Central memory CD4-positive, alpha-beta T cell (primary cell): Measurements from ENCODE around the gene PEX26.
"Not testable (repeated sequence)": the region's sequence is repeated elsewhere in the genome, so short reads cannot be mapped to it uniquely, and the experiment has no call there.

Experiments
- DNase-seq: peaks from one replicate; pipeline ENCODE4 v3.0.0; 2022

The PEX26 gene

DNA sequence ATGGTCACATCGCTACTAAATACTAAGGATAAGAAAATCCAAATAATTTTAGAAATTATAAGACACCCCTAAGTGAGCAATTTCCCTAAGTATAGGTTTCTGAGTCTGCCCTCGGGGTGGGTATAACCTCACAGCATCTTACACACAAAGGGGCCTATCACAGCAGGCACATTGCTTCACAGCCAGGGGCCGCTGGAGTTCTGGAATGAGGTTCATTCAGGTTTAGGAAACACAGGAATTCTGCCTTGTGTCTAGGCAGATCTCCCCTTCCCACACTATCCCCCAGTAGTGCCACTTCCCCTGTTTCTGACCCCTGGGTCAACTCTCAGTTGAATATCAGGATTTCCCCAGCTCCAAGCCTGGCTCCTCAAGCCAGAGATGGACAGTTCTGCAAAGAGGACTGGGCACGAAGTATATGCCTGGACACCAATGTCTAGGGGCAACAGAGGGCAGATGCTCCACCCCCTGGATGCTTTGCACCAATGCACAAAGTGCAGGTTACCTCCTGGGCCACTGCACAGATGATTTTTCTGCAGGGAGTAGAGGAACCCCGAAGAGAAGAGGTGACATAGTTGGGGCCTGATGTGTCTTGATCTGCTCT lies 44.3 kb downstream of the PEX26 start:
- no peak for DNase-seq

DNA sequence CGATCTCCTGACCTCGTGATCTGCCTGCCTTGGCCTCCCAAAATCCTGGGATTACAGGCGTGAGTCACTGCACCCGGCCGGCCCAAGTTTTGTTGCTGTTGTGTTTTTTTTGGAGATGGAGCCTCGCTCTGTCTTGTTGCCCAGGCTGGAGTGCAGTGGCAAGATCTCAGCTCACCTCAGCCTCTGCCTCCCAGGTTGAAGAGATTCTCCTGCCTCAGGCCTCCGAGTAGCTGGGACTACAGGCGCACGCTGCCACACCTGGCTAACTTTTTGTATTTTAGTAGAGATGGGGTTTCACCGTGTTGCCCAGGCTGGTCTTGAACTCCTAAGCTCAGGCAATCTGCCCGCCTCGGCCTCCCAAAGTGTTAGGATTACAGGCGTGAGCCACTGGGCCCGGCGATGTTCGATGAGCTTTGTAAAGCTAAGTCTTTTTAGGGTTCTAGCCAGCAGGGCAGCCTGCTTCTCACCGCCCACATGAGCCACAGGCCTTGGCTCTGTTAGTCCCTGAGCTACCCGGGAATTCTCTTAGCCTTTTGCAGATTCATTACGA lies 45.8 kb downstream of the PEX26 start:
- DNase-seq: not testable (repeated sequence)

DNA sequence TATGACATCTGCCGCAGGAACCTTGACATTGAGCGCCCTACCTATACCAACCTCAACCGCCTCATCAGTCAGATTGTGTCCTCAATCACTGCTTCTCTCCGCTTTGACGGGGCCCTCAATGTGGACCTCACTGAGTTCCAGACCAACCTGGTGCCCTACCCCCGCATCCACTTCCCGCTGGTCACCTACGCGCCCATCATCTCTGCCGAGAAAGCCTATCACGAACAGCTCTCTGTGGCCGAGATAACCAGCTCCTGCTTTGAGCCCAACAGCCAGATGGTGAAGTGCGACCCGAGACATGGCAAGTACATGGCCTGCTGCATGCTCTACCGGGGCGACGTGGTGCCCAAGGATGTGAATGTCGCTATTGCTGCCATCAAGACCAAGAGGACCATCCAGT lies 48.8 kb downstream of the PEX26 start:
- no peak for DNase-seq

DNA sequence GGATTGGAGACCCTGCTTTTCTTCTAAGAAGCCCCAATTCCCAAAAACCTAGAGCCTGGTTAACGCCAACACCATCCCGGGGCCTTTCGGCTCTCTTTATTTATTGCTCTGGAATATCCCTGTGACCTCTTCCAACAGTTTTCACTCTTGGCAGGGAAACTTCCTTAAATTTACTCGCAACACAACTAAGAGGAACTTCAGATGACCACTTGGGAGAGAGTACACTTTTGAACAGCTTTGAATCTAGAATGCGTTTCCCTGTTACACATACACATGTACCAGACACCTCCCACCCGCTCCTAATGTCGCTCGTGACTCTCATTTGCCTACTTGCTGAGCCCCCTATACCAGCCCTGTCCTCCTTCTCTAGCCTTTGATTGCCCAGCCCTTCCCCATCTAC lies 52.2 kb downstream of the PEX26 start:
- no peak for DNase-seq

DNA sequence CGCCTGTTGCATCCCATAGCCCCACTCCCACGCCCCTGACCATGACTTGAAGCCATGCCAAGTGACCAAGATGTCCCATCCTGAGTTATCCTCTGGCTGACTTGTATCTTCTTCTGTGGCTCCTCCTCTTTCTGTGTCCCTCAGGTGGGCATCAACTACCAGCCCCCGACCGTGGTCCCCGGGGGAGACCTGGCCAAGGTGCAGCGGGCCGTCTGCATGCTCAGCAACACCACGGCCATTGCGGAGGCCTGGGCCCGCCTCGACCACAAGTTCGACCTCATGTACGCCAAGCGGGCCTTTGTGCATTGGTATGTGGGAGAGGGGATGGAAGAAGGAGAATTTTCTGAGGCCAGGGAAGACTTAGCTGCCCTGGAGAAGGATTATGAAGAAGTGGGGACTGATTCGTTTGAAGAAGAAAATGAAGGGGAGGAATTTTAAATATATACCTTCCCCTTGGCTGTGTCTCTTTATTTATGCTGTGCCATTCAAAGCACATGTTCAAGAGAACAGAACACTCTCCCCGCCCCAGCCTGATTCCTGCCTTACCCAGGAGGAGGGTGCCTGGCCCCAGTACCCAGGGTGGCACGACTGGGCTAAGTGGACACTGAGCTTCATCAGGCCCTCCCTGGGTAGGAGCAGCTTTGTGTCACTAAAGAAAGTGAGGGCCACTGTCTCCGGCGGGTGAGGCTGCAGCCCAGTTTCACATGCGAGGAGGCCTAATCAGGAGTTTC lies 53.1 kb downstream of the PEX26 start:
- DNase-seq: no peak

DNA sequence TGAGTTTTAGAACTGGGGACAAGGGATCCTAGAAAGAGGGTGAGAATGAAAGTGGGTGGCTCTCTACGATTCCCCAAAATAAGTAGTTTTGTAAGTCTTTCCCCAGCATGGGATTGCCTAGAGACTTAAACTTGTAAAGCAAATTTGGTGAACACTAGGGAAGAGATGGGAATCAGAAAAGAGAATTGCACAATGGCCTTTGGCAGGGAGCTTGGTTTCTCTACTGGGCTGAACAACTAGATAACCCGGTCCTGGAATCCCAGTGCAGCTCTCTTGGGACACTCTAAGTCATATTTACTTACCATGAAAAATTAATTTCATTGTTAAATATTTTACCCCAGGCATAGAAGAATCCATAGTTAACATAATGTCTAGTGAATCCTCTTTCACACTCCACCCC lies 55.7 kb downstream of the PEX26 start:
- DNase-seq: no peak

DNA sequence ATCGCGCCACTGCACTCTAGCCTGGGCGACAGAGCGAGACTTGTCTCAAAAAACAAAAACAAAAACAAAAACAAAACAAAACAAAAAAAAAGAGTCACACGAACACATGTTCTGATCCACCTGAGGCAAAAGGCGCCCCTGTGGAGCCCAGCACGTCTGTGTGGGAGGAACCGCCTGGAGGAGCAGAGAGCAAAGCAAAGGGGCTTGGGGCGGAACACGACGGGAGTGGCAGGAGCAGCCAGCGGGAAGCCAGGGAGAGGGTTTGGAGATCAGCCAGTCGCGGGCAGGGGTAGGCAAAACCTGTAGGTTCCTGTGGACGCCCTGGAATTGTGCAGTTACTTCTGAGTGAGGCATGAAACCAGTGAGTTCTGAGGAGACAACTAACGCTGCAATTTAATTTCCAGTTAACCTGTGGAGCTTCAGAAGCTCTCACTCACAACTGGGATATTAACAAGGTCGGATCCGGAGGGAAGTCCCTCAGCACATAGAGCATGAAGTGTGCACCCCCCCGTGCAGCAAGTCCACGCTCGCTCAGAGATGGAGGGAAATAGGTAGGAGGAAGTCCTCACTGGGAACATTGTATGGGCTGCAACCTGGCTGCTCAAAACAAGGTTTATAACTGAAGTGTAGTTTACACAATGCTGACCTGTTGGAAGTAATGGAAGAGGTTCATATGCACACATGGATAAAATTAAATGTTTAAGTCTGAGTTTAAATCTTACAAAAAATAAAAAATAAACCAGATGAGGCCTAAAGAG lies 59.0 kb downstream of the PEX26 start:
- DNase-seq: no peak

DNA sequence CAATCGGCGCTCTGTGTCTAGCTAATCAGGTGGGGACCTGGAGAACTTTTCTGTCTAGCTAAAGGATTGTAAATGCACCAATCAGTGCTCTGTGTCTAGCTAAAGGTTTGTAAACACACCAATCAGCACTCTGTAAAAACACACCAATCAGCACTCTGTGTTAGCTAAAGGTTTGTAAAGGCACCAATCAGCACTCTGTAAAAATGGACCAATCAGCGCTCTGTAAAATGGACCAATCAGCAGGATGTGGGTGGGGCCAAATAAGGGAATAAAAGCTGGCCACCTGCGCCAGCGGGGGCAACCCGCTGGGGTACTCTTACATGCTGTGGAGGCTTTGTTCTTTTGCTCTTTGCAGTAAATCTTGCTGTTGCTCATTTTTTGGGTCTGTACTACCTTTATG lies 63.2 kb downstream of the PEX26 start:
- not testable (repeated sequence) for DNase-seq

DNA sequence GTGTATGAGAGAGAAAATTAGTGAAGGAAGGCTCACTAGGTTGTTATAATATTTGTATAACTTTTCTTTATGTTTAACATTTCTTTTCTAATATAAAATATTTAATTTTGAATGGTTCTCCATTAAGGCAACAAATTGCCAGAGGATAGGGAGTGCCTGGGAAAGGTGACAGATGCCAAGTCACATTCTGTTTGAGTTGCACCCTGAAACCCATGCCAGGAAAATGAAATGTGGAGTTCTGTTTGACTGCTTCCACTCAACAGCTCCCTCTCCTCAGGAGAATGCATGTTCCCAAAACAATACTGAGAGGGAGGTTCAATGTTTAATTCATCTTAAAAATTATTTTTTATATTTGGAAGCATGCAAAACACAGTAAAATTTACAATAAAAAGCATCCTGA lies 66.3 kb downstream of the PEX26 start:
- no peak for DNase-seq

DNA sequence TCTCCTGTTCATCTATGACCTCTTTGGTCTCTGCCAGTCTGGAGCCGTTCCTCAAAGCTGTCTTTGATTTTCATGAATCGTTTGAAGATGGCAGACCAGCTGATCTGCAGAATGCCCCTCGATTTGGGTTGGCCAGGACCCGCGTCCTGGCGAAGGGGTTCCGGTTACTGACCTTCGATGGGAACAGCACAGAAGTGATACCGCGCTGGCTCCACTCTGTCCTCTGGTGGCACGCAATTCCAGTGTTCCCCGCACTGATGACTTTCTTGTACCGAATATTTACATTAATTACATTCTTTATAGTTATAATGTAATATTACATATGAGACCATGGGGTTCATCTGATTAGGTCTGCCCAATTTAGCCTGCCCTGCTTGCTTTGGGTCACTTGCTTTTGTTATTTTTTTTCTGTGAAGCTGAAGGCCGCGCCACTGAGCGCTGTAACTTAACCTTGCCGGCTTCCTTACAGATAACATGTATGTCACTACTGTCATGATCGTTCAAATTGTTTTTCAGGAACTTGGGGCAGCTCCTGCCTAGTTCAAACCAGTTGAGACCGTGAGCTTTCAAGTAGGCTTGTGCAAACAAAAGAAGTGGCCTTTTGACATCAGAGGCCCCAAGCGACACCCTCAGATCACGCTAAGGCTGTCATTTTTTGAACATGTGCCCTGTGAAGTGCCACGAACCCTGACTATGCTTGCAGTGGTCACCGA lies 68.0 kb downstream of the PEX26 start:
- no peak for DNase-seq

DNA sequence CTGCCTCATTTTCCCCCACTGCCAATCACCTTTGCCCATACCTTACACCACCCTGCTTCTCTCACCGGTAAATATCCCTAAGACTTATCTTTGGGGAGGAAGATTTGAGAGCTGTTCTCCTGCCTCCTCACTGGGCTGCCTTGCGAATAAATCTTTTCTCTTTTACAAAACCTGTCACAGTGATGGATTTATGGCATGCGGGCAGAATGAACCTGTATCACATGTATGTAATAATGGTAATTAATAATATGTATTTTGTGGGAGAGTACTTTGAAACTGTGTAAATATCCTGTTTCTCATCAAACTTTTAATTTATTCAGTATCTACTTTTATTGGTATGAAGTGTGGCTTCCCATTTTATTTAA lies 68.6 kb downstream of the PEX26 start:
- no peak for DNase-seq

DNA sequence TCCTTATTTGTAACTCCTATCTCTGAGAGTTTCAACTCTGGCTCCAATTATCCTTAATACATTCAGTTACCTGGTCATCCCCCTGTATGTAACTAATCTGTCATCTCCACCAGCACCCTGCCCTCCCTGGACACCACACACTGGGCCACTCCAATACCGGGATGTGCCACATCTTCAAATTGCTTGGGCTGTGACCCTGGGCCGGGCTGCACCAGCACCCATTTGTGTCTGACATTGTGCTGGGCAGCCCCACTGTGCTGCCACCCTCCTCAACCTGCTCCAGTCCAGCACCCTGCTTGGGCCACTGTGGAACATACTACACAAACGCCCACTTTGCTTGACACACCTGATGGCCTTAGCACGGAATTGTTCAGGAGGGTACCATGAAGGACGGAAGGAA lies 70.0 kb downstream of the PEX26 start:
- DNase-seq: no peak

DNA sequence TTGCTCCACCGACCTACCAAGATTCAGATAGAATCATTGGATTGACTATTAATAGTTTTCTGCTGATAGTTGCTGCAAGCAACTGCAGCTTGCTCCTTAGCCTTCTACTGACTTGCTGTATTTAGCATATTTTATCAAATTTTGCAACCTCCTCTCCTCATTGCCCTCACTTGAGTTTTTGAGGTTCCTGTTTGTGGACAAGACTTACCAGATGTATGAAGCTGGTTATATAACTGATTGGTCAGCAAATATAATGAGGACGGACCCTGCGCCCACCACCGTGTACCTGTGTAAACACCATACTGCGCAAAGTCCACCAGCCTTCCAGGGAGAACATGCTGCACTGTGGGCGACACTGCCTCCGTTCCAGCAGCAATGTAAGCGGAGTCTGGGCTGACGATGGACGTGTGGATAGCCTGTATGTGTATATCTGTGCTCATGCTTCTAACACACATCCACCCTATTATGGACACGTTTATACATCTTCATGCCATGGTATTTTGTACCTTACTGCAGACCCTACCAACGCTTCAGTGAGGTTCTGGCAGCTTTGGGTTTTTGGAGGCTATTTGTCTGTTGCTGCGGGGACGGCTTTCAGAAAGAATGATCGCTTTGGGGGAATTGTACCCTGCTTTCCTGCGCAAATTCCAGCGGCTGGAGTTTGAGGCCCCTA lies 70.6 kb downstream of the PEX26 start:
- no peak for DNase-seq

DNA sequence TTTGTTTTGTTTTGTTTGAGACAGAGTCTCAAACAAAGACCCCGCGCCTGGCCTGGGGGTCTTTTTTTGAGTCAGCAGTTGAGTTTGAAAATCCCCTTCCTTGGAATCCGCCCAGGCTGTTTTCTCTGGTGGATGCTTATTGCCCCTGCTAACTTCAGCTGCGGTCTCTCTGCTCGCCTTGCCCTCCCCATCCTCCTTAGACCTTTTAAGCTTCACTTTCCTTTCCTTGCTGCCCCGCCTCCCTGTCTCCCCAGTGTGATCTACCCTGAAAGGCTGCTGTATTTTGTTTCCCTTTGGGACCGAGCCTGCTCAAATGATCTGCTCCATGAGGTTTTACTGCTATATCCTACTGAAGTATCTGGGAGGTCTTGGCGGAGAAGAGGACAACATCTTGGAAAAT lies 74.7 kb downstream of the PEX26 start:
- no peak for DNase-seq

DNA sequence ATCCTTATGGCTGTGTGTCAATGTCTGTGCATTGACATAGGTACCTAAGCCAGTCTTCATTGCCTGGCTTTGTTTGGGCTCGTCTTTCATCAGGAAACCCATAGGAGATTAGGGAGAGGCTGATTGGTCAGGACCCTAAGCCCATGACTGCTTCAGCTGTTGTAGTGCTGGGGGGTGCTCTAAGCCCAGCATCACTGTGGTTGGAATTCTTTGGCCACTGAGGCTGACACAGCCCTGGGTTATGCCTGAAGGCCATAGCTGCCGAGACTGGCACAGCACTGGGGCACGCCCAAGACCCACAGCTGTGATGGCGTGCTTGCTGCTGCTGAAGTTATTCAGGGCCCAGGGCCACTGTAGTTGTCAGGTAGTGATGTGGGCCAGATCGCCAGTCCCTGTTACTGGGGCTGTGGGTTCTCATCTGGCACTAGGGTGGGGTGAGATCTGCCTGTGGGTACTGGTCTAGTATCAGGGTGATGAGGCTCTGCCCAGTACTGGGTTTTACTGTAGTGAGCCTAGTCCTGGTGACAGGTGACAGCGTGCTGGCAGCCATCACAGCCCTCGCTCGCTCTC lies 77.1 kb downstream of the PEX26 start:
- no peak for DNase-seq
